GM18858 (cell line): ENCODE data around the gene LYPD3.
"Not testable (repeated sequence)": the region's sequence is repeated elsewhere in the genome, so short reads cannot be mapped to it uniquely, and the experiment has no call there.

Experiments used
- ATAC-seq: cut with Tn5 transposase; IDR thresholded peaks from one replicate; pipeline ENCODE4 v1.9.1; 2021; ENCODE audit not compliant: unreplicated experiment

The LYPD3 gene

GRCh38 chr19:43462785-43463380 is 2.5 kb downstream of the LYPD3 start:
- no peak for ATAC-seq

- no peak for ATAC-seq
Measured at GRCh38 chr19:43462383-43462782, 3.0 kb downstream of the LYPD3 start.

GRCh38 chr19:43461303-43461702 is 4.1 kb downstream of the LYPD3 start:
- no peak for ATAC-seq

GRCh38 chr19:43460362-43461016 is 4.9 kb downstream of the LYPD3 start:
- no peak for ATAC-seq

- no peak for ATAC-seq
Measured at GRCh38 chr19:43457809-43458208, 7.6 kb downstream of the LYPD3 start.

- no peak for ATAC-seq
Measured at GRCh38 chr19:43455321-43456113, 9.9 kb downstream of the LYPD3 start.

GRCh38 chr19:43454031-43454430 is 11.4 kb downstream of the LYPD3 start:
- no peak for ATAC-seq

- no peak for ATAC-seq
Measured at GRCh38 chr19:43452582-43452981, 12.8 kb downstream of the LYPD3 start.

GRCh38 chr19:43450545-43450997 is 14.8 kb downstream of the LYPD3 start:
- ATAC-seq = no peak

GRCh38 chr19:43447655-43448054 is 17.8 kb downstream of the LYPD3 start:
- ATAC-seq = no peak

- ATAC-seq = no peak
Measured at GRCh38 chr19:43446746-43447489, 18.5 kb downstream of the LYPD3 start.

GRCh38 chr19:43445426-43445825 is 20.0 kb downstream of the LYPD3 start:
- no peak for ATAC-seq

- no peak for ATAC-seq
Measured at GRCh38 chr19:43444531-43445287, 20.7 kb downstream of the LYPD3 start.

GRCh38 chr19:43444091-43444490 is 21.3 kb downstream of the LYPD3 start:
- ATAC-seq = not testable (repeated sequence)

GRCh38 chr19:43441716-43442115 is 23.7 kb downstream of the LYPD3 start:
- no peak for ATAC-seq

GRCh38 chr19:43439709-43440063 is 25.7 kb downstream of the LYPD3 start:
- no peak for ATAC-seq

GRCh38 chr19:43439032-43439708 is 26.2 kb downstream of the LYPD3 start:
- ATAC-seq = no peak

GRCh38 chr19:43438291-43439031 is 26.9 kb downstream of the LYPD3 start:
- ATAC-seq = no peak

- ATAC-seq = no peak
Measured at GRCh38 chr19:43437712-43438111, 27.7 kb downstream of the LYPD3 start.
